ENCODE results near the gene MGMT. TPM values are rescaled to one million over a fixed set of nuclear protein-coding genes. Genes with fewer than 3 reads are reported as not detected.

Gene MGMT
- total RNA-seq, 2 donors from 2014 or later, result 14.6 to 17.2 TPM

- no peaks in the 10 kb centered on the region for H3K27me3 Mint-ChIP-seq
- ATAC-seq (no peak), DNase-seq (no peak)
- H3K9me3 ChIP-seq (ENCODE audit: control insufficient read depth, low read length, poor library complexity, severe bottlenecking), result no peaks in the 10 kb centered on the region
- H3K36me3 Mint-ChIP-seq (ENCODE audit: low read depth), result no peaks in the 10 kb centered on the region
- no peak overlapping the region for H3K4me3 Mint-ChIP-seq
- peaks cover 7% of the 10 kb centered on the region for H3K4me1 Mint-ChIP-seq
- no peak overlapping the region for H3K27ac Mint-ChIP-seq
Measured at GRCh38 chr10:129522041-129522585, 55.1 kb downstream of the MGMT start.

DNA sequence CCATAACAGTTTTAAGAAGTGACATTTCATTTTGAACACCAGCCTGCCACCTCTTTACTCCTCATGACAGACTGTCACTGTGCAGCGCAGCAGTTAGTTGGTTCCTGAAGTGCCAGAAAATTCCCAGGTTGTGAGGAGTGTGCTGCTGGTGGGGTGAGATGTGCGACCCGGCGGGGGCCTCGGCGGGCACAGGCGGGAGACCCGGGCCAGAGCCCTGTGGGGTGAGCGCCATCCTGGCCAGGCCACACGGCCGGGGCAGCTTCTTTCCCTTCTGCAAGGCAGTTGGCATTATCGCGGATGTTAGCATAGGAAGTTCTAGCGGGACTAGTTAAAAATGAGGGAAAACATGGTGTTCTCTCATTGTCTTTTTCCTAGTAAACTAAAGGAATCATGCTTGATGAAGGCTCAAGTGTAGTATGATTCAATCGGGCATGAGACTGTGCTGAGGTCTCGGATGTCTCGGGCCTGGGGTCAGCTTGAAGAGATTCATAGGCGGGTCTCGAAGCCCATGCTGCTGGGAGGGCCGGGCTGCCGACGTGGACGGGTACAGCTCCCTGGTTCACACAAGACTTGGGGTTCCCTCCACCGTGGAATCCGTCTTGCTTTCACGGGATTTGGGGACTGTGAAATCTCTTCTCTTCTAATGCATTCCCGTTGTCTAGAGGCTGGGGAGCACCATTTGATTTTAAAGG, 56.1 kb downstream of the MGMT start:
- H3K36me3 Mint-ChIP-seq (ENCODE audit: low read depth), result no peaks in the 10 kb centered on the region
- ATAC-seq, result no peak
- H3K27me3 Mint-ChIP-seq, result no peaks in the 10 kb centered on the region

DNA sequence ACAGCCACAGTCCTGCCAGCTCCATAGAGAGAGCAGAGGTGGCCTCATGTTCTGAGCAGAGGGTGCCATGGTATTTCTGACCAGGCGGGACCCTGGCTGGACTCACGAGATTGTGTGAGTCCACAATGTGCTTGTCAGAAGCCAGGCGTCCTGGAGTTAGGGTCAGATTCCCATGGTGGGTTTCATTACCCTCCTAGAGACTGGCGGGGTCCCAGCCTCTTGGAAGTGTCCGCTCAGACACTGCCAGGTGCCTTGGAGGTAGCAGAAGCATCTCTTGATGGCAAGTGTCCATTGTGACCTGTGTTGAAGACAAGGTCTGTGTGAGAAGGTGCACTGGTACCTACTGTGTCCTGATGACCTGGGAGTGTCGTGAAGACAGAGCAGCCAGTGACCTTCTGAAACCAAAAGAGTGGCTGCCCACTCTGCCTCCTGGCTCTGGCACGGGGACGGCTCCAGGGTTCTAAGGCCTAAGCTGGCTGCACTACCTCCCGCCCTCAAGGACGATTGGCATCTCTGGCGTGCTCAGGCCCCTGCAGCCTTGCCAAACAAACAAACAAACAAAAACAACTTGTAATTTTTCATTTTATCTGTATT, 56.8 kb downstream of the MGMT start:
- H3K4me3 Mint-ChIP-seq, result no peak overlapping the region
- ATAC-seq (no peak), DNase-seq (no peak)
- no peaks in the 10 kb centered on the region for H3K27me3 Mint-ChIP-seq
- peaks cover 8% of the 10 kb centered on the region for H3K4me1 Mint-ChIP-seq
- no peak overlapping the region for H3K27ac Mint-ChIP-seq
- H3K36me3 Mint-ChIP-seq (ENCODE audit: low read depth), result no peaks in the 10 kb centered on the region
- H3K9me3 ChIP-seq (ENCODE audit: control insufficient read depth, low read length, poor library complexity, severe bottlenecking), result no peaks in the 10 kb centered on the region

More for the DNA sequence above, 56.1 kb downstream of the MGMT start:
- no peak overlapping the region for H3K4me3 Mint-ChIP-seq
- no peak for DNase-seq
- no peak overlapping the region for H3K27ac Mint-ChIP-seq
- no peaks in the 10 kb centered on the region for H3K9me3 ChIP-seq (ENCODE audit: control insufficient read depth, low read length, poor library complexity, severe bottlenecking)
- peaks cover 7% of the 10 kb centered on the region for H3K4me1 Mint-ChIP-seq

- no peak overlapping the region for H3K4me3 Mint-ChIP-seq
- H3K36me3 Mint-ChIP-seq (ENCODE audit: low read depth), result peaks cover 2% of the 10 kb centered on the region
- peaks cover 10% of the 10 kb centered on the region for H3K4me1 Mint-ChIP-seq
- ATAC-seq (no peak), DNase-seq (no peak)
- no peaks in the 10 kb centered on the region for H3K9me3 ChIP-seq (ENCODE audit: control insufficient read depth, low read length, poor library complexity, severe bottlenecking)
- no peaks in the 10 kb centered on the region for H3K27me3 Mint-ChIP-seq
- H3K27ac Mint-ChIP-seq, result no peak overlapping the region
Measured at GRCh38 chr10:129524936-129525335, 57.9 kb downstream of the MGMT start.

GRCh38 chr10:129525401-129525801, 58.4 kb downstream of the MGMT start:
- H3K4me1 Mint-ChIP-seq, result peaks cover 10% of the 10 kb centered on the region
- DNase-seq (no peak), ATAC-seq (no peak)
- H3K36me3 Mint-ChIP-seq (ENCODE audit: low read depth), result peaks cover 2% of the 10 kb centered on the region
- H3K27ac Mint-ChIP-seq, result no peak overlapping the region
- H3K27me3 Mint-ChIP-seq, result no peaks in the 10 kb centered on the region
- H3K9me3 ChIP-seq (ENCODE audit: control insufficient read depth, low read length, poor library complexity, severe bottlenecking), result no peaks in the 10 kb centered on the region
- no peak overlapping the region for H3K4me3 Mint-ChIP-seq

- H3K27me3 Mint-ChIP-seq, result no peaks in the 10 kb centered on the region
- no peaks in the 10 kb centered on the region for H3K9me3 ChIP-seq (ENCODE audit: control insufficient read depth, low read length, poor library complexity, severe bottlenecking)
- no peak for ATAC-seq
- no peak for DNase-seq
- H3K36me3 Mint-ChIP-seq (ENCODE audit: low read depth), result peaks cover 2% of the 10 kb centered on the region
- H3K4me3 Mint-ChIP-seq, result no peak overlapping the region
- peaks cover 10% of the 10 kb centered on the region for H3K4me1 Mint-ChIP-seq
- H3K27ac Mint-ChIP-seq, result no peak overlapping the region
Measured at GRCh38 chr10:129526943-129527342, 59.9 kb downstream of the MGMT start.

- peaks cover 8% of the 10 kb centered on the region for H3K4me1 Mint-ChIP-seq
- H3K27ac Mint-ChIP-seq, result no peak overlapping the region
- H3K27me3 Mint-ChIP-seq, result no peaks in the 10 kb centered on the region
- H3K9me3 ChIP-seq (ENCODE audit: control insufficient read depth, low read length, poor library complexity, severe bottlenecking), result no peaks in the 10 kb centered on the region
- H3K4me3 Mint-ChIP-seq, result no peak overlapping the region
- no peak for DNase-seq
- peaks cover 2% of the 10 kb centered on the region for H3K36me3 Mint-ChIP-seq (ENCODE audit: low read depth)
- ATAC-seq, result no peak
Measured at GRCh38 chr10:129528376-129528978, 61.4 kb downstream of the MGMT start.

DNA sequence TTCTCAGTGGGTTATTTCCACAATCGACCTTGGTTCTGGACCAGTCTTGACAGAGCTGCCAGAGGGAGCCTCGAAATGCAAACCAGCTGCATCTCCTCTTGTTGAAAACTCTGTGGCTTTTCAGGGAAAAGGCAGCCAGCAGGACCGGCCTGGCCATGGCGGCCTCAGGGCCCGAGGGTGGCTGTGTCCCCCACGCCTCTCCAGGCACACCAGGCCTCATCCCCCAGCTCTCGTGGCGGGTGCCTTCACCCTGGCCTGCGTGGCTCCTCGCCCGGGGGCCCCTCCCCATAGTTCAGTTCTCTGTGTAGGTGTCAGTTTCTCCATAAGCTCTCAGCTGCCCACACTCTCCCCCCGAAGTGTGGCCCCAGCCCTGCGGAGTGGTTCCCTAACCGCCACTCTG, 63.5 kb downstream of the MGMT start:
- no peak for ATAC-seq
- H3K9me3 ChIP-seq (ENCODE audit: control insufficient read depth, low read length, poor library complexity, severe bottlenecking), result no peaks in the 10 kb centered on the region
- peaks cover 8% of the 10 kb centered on the region for H3K4me1 Mint-ChIP-seq
- peaks cover 2% of the 10 kb centered on the region for H3K36me3 Mint-ChIP-seq (ENCODE audit: low read depth)
- no peak overlapping the region for H3K4me3 Mint-ChIP-seq
- DNase-seq, result no peak
- no peaks in the 10 kb centered on the region for H3K27me3 Mint-ChIP-seq
- H3K27ac Mint-ChIP-seq, result no peak overlapping the region

DNA sequence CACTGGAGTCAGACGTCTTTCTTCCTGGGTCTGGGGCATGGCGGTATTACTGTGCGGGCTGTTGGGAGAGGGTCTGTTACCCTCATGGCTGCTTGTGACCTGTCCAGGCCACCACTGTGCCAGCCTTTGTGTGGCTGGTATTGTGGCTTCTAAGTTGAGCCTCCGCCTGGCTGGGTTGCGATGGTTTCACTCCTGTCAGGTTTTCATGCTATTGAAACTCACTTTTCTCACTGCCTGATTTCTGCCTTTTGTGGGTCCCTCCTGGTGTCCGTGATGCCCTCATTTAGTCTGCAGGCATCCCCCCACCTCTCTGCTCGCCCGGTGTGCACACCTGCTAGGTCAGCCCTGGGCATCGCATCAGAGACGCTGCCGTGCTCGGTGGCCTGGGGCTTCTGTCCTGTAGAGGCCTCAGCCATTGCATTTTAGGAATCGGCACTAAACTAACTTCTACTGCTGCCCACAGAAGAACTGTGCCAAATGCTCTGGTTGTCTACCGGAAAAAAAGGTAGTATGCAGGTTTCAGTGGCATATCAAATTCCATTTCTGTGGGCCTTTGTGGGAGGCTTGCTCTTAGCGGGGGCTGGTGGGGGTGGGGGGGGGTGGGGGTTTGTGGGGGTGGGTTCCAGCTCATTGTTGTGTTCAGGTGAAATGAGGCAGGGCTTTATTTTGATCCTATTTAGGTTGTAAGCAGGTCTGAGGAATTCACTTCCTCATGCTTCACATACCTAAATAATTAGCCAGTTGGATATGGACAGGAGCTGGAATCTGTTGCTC, 64.3 kb downstream of the MGMT start:
- H3K36me3 Mint-ChIP-seq (ENCODE audit: low read depth), result peaks cover 4% of the 10 kb centered on the region
- H3K27ac Mint-ChIP-seq, result no peak overlapping the region
- no peaks in the 10 kb centered on the region for H3K9me3 ChIP-seq (ENCODE audit: control insufficient read depth, low read length, poor library complexity, severe bottlenecking)
- no peak overlapping the region for H3K4me3 Mint-ChIP-seq
- H3K4me1 Mint-ChIP-seq, result peaks cover 8% of the 10 kb centered on the region
- ATAC-seq, result no peak
- no peak for DNase-seq
- H3K27me3 Mint-ChIP-seq, result no peaks in the 10 kb centered on the region

GRCh38 chr10:129531969-129532660, 65.1 kb downstream of the MGMT start:
- Mint-ChIP-seq H3K27me3 (no peaks in the 10 kb centered on the region), H3K36me3 (ENCODE audit: low read depth) (peaks cover 4% of the 10 kb centered on the region), H3K4me1 (peaks cover 8% of the 10 kb centered on the region), H3K4me3 (no peak overlapping the region), H3K27ac (no peak overlapping the region)
- no peaks in the 10 kb centered on the region for H3K9me3 ChIP-seq (ENCODE audit: control insufficient read depth, low read length, poor library complexity, severe bottlenecking)
- DNase-seq (no peak), ATAC-seq (no peak)

DNA sequence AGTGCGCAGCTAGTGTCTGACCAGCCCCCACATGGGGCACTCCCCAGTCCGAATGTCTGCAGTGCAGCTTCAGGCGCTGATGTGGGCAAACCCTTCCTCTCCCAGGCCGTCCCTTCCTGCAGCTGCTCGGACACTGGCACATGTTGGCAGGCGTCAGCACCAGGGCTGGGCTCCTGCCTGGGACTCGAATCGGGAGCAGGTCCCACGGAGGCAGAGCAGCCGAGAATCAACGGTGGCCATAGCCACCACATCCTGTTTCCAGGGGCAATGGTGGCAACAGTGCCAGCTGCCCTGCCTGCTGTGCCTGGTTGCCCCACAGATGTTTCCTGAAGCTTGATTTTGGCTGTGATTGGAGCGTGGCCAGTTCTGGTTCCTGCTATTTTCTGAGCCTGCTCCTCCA, 65.8 kb downstream of the MGMT start:
- H3K36me3 Mint-ChIP-seq (ENCODE audit: low read depth), result peaks cover 6% of the 10 kb centered on the region
- no peak overlapping the region for H3K27ac Mint-ChIP-seq
- no peak for DNase-seq
- H3K4me3 Mint-ChIP-seq, result no peak overlapping the region
- no peaks in the 10 kb centered on the region for H3K9me3 ChIP-seq (ENCODE audit: control insufficient read depth, low read length, poor library complexity, severe bottlenecking)
- H3K4me1 Mint-ChIP-seq, result peaks cover 8% of the 10 kb centered on the region
- no peaks in the 10 kb centered on the region for H3K27me3 Mint-ChIP-seq
- ATAC-seq, result no peak

DNA sequence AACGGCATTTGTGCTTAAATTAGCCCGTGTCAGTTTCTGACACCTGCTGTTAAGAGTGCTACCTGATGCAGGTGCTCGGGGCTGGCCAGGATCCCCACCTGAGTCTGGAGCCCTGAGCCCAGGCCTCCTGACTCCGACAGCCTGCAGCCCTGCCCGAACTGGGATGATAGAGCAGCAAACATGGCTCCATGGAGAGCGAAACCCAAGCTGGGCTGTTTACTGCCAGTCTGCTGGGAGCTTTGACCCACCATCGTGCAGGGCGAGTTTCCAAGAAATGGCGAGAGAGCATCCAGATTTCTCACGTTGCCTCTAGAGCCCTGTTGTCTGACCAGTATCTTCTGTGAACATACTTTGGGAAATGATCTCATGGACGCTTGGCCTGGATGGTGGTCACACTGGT, 66.2 kb downstream of the MGMT start:
- H3K27ac Mint-ChIP-seq, result no peak overlapping the region
- ATAC-seq, result no peak

DNA sequence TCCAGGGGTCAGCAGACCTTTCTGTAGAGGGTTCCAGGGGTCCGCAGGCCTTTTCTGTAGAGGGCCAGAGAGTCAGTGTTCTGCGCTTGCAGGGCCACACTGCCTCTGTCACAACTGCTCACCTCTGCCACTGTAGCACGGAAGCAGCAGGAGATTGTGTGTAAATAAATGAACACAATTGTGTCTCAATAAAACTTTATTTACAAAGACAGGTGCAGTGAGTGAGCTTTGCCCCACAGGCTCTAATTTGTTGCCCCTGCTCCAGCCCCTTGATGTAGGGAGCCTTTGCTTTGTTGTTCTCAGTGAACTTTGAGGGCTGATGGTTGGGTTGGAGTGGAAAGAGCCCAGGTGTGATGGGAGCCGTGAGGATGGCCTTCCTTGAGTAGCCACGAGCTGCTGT, 67.8 kb downstream of the MGMT start:
- Mint-ChIP-seq H3K27ac (no peak overlapping the region), H3K27me3 (no peaks in the 10 kb centered on the region), H3K4me3 (no peak overlapping the region), H3K4me1 (peaks cover 3% of the 10 kb centered on the region), H3K36me3 (ENCODE audit: low read depth) (peaks cover 9% of the 10 kb centered on the region)
- H3K9me3 ChIP-seq (ENCODE audit: control insufficient read depth, low read length, poor library complexity, severe bottlenecking), result no peaks in the 10 kb centered on the region
- DNase-seq, result no peak
- ATAC-seq, result no peak

More for the DNA sequence above, 66.2 kb downstream of the MGMT start:
- Mint-ChIP-seq H3K27me3 (no peaks in the 10 kb centered on the region), H3K36me3 (ENCODE audit: low read depth) (peaks cover 6% of the 10 kb centered on the region), H3K4me3 (no peak overlapping the region), H3K4me1 (peaks cover 8% of the 10 kb centered on the region)
- no peaks in the 10 kb centered on the region for H3K9me3 ChIP-seq (ENCODE audit: control insufficient read depth, low read length, poor library complexity, severe bottlenecking)
- no peak for DNase-seq
